IPS DF 6.9 (cell line): ENCODE results near the gene ACOT6.
"Not testable (repeated sequence)": the region's sequence is repeated elsewhere in the genome, so short reads cannot be mapped to it uniquely, and the experiment has no call there.

Source experiments
- DNase-seq: peaks from one replicate; pipeline ENCODE4 v3.0.0-alpha.2; 2013; ENCODE audit warnings: low read depth, low spot score
- H3K27ac ChIP-seq: one replicate; pipeline ENCODE4 v1.5.1; 2013; ENCODE audit warnings: low read length, control low read depth
- H3K27me3 ChIP-seq: 2 replicates; pipeline ENCODE4 v1.6.1; 2013; ENCODE audit warnings: mild to moderate bottlenecking, low read length; ENCODE audit not compliant: control insufficient read depth, insufficient read depth
- H3K36me3 ChIP-seq: 2 replicates; pipeline ENCODE4 v1.6.1; 2013; ENCODE audit warnings: low read length; ENCODE audit not compliant: control insufficient read depth, insufficient read depth
- H3K4me1 ChIP-seq: 2 replicates; pipeline ENCODE4 v1.6.1; 2013; ENCODE audit warnings: low read length; ENCODE audit not compliant: control insufficient read depth, insufficient read depth
- H3K4me3 ChIP-seq: 2 replicates; pipeline ENCODE4 v1.5.1; 2013; ENCODE audit warnings: mild to moderate bottlenecking, low read length
- H3K9me3 ChIP-seq: 2 replicates; pipeline ENCODE4 v1.6.1; 2013; ENCODE audit warnings: low read length, inconsistent platforms; ENCODE audit not compliant: control insufficient read depth, insufficient read depth
- WGBS: extraction: QIAGEN DNeasy Blood & Tissue Kit; methylation state at CpG from one replicate; pipeline ENCODE4 v1.1.7; 2013; ENCODE audit warnings: mixed read lengths, missing lambda C conversion rate; ENCODE audit not compliant: insufficient read length, insufficient coverage; 5-methylcytosine and 5-hydroxymethylcytosine counted together

Gene ACOT6, protein sequence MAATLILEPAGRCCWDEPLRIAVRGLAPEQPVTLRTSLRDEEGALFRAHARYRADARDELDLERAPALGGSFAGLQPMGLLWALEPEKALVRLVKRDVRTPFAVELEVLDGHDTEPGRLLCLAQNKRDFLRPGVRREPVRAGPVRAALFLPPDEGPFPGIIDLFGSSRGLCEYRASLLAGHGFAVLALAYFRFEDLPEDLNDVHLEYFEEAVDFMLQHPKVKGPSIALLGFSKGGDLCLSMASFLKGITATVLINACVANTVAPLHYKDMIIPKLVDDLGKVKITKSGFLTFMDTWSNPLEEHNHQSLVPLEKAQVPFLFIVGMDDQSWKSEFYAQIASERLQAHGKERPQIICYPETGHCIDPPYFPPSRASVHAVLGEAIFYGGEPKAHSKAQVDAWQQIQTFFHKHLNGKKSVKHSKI

GRCh38 chr14:73612339-73613045, at the start of gene ACOT6:
Gene ACOT6, plus strand, starts transcription at chr14:73612517. Its CDS starts 55 bp downstream, at chr14:73612572.
- DNase-seq = no peak
- Histone ChIP-seq H3K4me3 (peak within 1 kb of the TSS; percentile 93), H3K27ac (no peak within 1 kb of the TSS)

DNA sequence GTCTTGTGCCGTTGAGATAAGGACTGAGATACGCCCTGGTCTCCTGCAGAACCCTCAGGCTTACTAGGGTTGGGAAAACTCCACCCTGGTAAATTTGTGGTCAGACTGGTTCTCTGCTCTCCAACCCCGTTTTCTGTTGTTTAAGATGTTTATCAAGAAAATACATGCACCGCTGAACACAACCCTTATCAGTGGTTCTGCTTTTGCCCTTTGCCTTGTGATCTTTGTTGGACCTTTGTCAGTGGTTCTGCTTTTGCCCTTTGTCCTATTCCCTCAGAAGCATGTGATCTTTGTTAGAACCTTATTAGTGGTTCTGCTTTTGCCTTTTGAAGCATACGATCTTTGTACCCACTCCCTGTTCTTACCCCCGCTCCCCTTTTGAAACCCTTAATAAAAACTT, 49.6 kb upstream of the ACOT6 start:
- H3K27ac ChIP-seq, H3K4me3 ChIP-seq, H3K27me3 ChIP-seq, DNase-seq, H3K9me3 ChIP-seq, H3K36me3 ChIP-seq, H3K4me1 ChIP-seq: not testable (repeated sequence)
- no CpG with 5 or more reads among the region's 6 CpGs for WGBS

More at GRCh38 chr14:73612339-73613045, at the start of gene ACOT6:
- Histone ChIP-seq H3K9me3 (no peaks in the 10 kb centered on the region), H3K4me1 (no peaks in the 10 kb centered on the region), H3K27me3 (peaks cover 3% of the 10 kb centered on the region; the same call in 1 of the 2 replicates), H3K36me3 (no peaks in the 10 kb centered on the region)
- WGBS = no CpG with 5 or more reads among the region's 84 CpGs

- DNase-seq, H3K27me3 ChIP-seq: not testable (repeated sequence)
- WGBS = no CpG with 5 or more reads among the region's 18 CpGs
Measured at GRCh38 chr14:73566431-73566830, 45.9 kb upstream of the ACOT6 start.

DNA sequence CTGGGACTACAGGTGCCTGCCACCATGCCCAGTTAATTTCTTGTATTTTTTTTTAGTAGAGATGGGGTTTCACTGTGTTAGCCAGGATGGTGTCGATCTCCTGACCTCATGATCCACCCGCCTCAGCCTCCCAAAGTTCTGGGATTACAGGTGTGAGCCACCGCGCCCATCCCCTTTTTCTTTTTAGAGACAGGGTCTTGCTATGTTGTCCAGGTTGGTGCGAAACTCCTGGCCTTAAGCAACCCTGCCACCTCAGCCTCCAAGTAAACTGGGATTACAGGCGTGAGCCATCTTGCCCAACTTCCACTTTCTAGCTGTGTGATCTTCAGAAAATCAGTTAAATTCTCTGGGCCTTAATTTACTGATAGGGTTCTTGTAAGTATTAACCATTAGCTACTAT, 45.4 kb upstream of the ACOT6 start:
- not testable (repeated sequence) for H3K27me3 ChIP-seq, H3K36me3 ChIP-seq, H3K4me3 ChIP-seq, DNase-seq, H3K27ac ChIP-seq, H3K4me1 ChIP-seq, H3K9me3 ChIP-seq
- WGBS = no CpG with 5 or more reads among the region's 6 CpGs

More at GRCh38 chr14:73566431-73566830, 45.9 kb upstream of the ACOT6 start:
- H3K36me3 ChIP-seq, H3K4me1 ChIP-seq, H3K27ac ChIP-seq, H3K4me3 ChIP-seq, H3K9me3 ChIP-seq: not testable (repeated sequence)

DNA sequence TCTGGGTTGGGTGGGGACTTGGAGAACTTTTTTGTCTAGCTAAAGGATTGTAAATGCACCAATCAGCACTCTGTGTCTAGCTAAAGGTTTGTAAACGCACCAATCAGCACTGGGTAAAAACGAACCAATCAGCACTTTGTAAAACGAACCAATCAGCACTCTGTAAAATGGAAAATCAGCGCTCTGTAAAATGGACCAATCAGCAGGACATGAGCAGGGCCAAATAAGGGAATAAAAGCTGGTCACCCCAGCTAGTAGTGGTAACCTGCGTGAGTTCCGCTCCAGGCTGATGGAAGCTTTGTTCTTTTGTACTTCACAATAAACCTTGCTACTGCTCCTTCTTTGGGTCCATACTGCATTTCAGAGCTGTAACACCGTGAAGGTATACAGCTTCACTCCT, 45.0 kb upstream of the ACOT6 start:
- H3K4me3 ChIP-seq = no peak overlapping the region
- H3K9me3 ChIP-seq = no peaks in the 10 kb centered on the region
- no peak for DNase-seq
- H3K36me3 ChIP-seq = no peaks in the 10 kb centered on the region
- WGBS = no CpG with 5 or more reads among the region's 7 CpGs
- peaks cover 5% of the 10 kb centered on the region; the same call in 1 of the 2 replicates for H3K4me1 ChIP-seq
- no peak overlapping the region for H3K27ac ChIP-seq
- no peaks in the 10 kb centered on the region for H3K27me3 ChIP-seq

DNA sequence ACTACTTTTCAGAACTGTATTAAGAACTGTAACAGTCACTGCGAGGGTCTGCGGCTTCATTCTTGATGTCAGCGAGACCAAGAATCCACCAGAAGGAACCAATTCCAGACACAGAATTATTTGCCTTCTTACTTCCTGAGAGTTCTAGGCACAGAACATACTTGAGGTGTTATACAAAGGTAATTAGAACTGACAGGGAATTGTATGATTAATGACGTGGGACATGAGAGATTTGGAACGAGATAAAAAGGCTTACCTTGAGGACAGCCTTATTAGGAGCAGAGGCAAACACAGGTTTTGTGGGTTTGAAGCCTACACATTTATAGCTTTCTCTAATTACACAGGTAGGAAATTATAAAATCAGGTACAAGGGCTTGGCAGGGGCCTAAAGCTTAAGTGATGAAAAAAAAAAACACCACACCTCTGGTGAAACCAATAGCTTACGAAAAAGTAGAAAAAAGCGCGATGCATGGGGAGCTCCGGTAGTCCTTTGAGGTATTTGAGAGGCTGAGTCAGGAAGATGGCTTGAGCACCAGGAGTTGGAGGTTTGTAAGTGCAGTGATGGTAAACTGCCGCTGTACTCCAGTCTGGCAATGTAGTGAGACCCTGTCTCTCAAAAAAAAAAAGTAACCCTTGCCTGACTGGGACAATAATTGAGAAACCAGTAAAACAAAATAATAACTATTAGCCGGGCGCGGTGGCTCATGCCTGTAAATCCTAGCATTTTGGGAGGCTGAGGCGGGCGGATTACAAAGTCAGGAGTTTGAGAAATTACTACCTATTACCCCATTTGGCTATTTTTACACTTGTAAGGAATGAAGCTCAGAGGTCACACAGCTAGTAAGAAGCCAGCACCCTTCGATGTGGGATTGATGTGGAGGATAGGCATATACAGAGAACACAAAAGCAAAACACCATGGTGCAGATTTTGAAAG, 44.1 kb upstream of the ACOT6 start:
- no peak for DNase-seq
- Histone ChIP-seq H3K27ac (no peak overlapping the region), H3K9me3 (no peaks in the 10 kb centered on the region), H3K36me3 (no peaks in the 10 kb centered on the region), H3K4me1 (peaks cover 5% of the 10 kb centered on the region; the same call in 1 of the 2 replicates), H3K4me3 (no peak overlapping the region; the same call in 1 of the 2 replicates), H3K27me3 (no peaks in the 10 kb centered on the region)
- 100% methylated on average over 2 of the region's 16 CpGs for WGBS

DNA sequence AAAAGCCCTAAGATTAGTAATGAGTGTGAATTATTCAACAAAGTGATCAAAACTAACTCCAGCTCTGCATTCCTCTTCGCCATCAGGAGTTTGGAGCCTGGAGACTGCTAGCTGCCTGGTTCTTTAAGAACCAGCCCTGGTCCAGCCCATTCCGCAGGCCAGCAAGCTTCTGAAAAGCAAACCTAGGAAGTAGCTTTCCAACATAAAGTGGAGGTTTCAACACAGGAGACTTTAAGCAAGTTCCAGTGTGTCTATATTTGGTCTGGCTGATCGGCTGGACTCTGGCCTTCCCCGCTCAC, 43.5 kb upstream of the ACOT6 start:
- not testable (repeated sequence) for H3K27ac ChIP-seq, H3K9me3 ChIP-seq, DNase-seq, H3K4me1 ChIP-seq, H3K27me3 ChIP-seq, H3K36me3 ChIP-seq
- no CpG with 5 or more reads among the region's 4 CpGs for WGBS
- peak overlapping the region; percentile 48; the same call in 1 of the 2 replicates for H3K4me3 ChIP-seq

DNA sequence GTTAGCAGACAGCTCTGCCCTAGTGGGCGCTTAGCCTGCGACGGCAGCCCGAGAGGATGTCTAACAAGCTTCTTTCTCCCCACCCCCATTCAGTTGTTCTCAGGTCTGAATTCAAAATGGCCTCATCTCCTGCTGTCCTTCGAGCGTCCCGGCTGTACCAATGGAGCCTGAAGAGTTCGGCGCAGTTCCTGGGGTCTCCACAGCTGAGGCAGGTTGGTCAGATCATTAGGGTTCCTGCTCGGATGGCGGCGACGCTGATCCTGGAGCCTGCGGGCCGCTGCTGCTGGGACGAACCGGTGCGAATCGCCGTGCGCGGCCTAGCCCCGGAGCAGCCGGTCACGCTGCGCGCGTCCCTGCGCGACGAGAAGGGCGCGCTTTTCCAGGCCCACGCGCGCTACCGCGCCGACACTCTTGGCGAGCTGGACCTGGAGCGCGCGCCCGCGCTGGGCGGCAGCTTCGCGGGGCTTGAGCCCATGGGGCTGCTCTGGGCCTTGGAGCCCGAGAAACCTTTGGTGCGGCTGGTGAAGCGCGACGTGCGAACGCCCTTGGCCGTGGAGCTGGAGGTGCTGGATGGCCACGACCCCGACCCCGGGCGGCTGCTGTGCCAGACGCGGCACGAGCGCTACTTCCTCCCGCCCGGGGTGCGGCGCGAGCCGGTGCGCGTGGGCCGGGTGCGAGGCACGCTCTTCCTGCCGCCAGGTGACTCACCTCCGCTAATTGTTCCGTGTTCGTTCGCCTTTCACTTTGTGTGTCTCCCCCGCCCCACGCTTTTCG, 42.9 kb upstream of the ACOT6 start, which contains the start of gene ACOT2:
Gene ACOT2, plus strand, starts transcription at position 29 of the 774 bp plus-strand sequence. Its CDS starts 28 bp downstream, at position 57.
- H3K4me1 ChIP-seq, H3K36me3 ChIP-seq, DNase-seq, H3K9me3 ChIP-seq, H3K27ac ChIP-seq, H3K27me3 ChIP-seq: not testable (repeated sequence)
- WGBS = no CpG with 5 or more reads among the region's 83 CpGs
- peak within 1 kb of the TSS; percentile 48; the same call in 1 of the 2 replicates for H3K4me3 ChIP-seq

GRCh38 chr14:73570913-73571312, 41.4 kb upstream of the ACOT6 start:
- WGBS = no CpG with 5 or more reads among the region's 8 CpGs
- H3K4me3 ChIP-seq = not testable (repeated sequence)

More at GRCh38 chr14:73570913-73571312, 41.4 kb upstream of the ACOT6 start:
- not testable (repeated sequence) for H3K9me3 ChIP-seq, DNase-seq, H3K27me3 ChIP-seq, H3K4me1 ChIP-seq, H3K36me3 ChIP-seq, H3K27ac ChIP-seq
